NOMO-1 (cell line): ENCODE measurements around the gene CDH22.
A peak's percentile ranks its signal among the peaks of the same experiment; 100 is the strongest.

Source experiments
- DNase-seq, 2 experiments: peaks; one replicate each; lab custom pipeline; 2025; ENCODE audit not compliant: unreplicated experiment in 2 of 2; lab: John Stamatoyannopoulos, UW

Gene CDH22

DNA sequence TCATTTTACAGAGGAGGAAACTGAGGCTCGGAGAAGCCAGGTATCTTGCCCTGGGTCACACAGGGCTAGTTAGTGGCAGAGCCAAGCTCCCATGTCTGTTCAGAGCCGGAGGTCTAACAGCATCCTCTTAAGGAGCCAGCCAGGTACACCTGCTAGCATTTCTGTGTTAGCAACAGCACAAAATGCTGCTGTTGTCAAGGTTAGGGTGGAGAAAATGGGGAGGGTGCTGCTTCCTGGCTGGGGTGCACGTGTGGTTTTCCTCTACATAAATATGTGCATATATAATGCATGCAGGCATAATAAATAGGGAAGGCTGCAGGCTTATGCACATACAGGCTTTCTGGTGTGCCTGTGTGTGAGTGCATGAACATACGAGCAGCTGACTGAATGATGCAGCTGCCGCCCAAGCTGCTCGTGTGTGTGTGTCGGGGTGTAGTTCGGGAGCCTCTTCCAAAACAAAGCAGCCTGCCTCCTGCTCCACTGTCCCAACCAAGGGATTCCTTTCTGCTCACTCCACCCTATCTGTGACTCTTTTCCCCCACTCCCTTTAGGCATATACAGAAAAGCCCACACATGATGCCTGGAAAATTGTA lies 103.6 kb downstream of the CDH22 start:
- no peak for DNase-seq

- peak in 1 of 2 experiments; percentile 15 for DNase-seq
Measured at GRCh38 chr20:46203510-46203837, 104.8 kb downstream of the CDH22 start.

DNA sequence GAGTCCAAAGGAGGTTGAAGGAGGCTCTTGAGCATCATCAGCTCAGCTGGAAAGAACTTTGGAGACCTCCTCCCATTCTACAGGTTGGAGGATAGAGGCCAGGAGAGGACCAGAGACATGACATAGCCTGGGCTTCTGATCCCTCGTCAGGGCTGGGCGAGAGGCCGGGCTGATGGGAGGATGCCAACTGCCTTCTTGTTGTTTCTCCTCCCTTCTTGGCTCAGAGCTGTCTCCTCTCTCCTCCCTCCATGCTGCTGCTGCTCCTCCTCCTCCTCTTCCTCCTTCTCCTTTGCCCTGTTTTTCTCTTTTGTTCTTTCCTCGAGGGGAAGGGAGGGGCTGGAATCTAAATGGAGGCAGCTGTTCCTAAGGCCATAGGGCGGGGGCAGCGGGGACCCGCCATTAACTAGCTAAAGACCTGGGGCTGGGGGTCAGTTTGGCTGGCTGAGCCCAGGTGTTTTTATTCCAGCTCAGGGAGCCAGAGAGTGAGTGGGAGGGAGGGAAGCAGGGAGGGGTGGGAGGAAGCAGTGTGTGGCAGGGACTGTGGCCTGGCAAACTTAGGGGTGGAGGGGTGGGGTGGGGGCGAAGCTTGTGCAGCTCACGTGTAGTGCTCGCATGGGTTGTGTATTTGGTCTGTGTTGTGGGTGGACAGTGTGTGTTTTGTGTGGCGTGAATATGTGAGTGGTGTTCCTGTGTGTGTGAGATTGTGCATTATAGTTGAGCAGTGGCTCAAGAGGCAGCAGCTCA lies 105.4 kb downstream of the CDH22 start:
- DNase-seq: no peak

DNA sequence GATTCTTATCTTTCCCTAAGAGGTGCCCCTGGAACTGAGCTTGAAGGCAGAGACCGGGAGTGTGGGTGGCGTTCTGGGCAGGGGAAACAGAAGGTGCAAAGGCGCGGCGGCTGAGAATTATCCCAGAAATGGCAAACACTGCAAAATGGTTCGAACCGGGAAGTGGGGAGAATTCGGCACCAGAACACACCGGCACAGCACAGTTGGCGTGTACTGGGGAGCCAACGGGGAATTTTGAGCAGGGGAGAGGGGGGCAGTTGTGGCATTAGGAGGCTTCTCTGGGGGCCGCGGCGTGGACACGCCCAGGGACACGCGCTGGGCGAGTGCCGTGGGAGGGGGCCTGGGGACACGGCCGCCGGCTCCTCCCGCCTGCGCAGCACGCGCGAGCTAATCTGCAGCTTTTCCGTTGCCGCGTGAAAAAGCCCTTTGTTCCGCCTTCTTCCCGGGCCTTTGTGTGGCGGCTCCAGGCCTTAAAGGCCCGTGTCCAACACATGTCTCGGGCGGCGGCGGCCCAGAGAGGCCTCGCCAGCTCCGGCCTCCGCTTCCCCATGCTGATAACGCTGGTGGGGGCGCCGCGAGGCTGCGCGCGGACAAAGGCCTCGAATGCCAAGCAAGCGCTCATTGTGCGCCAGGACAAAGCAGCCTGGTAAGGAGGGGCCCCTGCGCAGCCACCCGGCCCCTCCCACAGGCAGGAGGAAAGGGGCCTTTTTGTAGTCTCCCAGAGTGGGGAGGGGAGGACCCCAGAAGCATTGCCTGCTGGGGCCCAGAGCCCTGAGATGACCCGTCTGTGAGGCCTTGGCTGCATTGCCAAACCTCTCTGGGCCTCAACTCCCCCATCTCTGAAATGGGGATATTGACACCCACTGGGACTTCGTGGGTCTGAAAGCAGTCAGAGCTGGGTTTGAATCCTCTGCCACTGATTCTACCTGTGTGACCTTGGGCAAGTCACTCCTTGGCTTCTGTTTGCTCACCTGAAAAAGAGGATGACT lies 107.4 kb downstream of the CDH22 start:
- DNase-seq: no peak

GRCh38 chr20:46199198-46199597 lies 109.1 kb downstream of the CDH22 start:
- DNase-seq: no peak

DNA sequence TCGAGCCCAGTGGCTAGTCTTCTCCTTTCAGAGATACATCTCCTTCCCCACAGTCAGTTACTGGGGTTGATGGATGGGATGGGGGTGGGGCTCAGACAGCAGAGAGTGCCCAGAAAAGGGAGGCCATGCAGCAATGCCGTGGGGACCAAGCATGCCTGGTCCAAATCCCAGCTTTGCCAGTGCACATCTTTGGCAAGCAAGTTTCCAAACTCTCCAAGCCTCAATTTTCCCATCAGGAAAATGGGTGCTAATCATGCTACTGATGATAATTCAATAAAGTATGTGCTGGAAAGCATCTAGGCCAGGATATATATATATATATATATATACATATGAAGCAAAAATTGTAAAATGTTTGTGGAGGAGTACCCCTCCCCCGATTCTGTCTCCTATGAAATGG lies 111.3 kb downstream of the CDH22 start:
- no peak for DNase-seq

- DNase-seq: no peak
Measured at GRCh38 chr20:46195264-46196036, 112.8 kb downstream of the CDH22 start.

DNA sequence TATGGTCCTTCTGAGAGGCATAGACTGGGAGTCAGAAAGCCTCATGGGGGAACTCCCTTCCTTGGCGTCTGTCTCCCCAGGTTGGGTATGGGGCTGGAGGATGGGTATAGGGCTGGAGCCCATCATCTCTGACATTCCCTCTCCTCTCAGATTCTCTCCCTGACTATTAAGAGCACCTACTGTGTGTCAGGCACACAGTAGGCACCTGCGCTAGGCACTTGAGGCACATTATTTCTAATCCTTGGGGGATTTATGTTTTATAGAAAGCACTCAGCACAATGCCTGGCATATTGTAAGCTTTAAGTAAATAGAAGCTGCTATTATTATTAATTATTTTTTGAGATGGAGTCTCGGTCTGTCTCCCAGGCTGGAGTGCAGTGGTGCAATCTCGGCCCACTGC lies 113.9 kb downstream of the CDH22 start:
- DNase-seq: no peak

DNA sequence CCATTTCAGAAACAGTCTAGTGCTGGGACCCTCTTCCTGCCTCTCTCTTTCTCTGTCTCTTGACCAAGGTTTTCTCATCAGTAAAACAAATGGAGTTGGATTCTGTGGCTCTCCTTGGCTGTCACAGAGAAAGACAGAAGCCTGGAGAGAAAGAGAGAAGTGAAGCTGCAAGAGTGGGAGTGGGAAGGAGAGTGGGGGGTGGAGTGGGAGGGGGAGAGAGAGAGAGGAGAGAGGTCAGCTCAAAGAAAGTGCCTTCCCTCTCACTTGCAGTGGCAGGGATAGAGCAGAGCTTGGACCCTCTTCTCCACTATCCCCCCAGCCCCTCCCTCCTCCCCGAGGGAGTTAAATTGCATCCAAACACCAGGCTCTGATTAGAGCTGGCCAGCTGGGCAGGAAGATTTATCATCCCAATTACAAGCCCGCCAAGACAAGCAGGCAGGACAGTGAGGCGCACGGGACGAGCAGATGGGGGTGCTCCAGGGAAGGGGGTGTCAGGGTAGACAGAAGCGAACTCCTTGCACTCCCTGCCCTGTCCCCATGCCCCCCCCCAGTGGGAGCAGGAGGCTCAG lies 115.8 kb downstream of the CDH22 start:
- DNase-seq: no peak

GRCh38 chr20:46191611-46192010 lies 116.7 kb downstream of the CDH22 start:
- no peak for DNase-seq

GRCh38 chr20:46191168-46191540 lies 117.1 kb downstream of the CDH22 start:
- DNase-seq: no peak

GRCh38 chr20:46190478-46191167 lies 117.7 kb downstream of the CDH22 start:
- DNase-seq: peak in 1 of 2 experiments; percentile 72

- no peak for DNase-seq
Measured at GRCh38 chr20:46188866-46189541, 119.3 kb downstream of the CDH22 start.

DNA sequence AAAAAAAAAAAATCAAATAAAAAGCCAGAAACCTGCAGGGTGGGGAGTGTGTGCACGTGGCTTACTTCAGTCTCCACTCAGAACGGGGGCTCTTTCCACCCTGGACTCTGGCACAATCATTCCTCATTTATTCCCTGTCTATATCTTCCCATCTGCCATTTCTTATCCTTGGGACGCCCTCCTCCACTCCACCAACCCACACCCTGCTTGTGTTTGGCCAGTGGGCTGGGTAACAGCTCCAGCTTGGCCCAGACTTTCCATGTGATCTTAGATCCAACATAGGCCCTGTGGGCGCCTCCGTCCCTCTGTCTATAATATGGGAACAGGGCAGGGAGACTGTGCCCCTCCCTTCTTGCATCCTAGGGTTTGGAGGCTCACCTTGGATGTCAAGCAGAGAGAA lies 122.1 kb downstream of the CDH22 start:
- no peak for DNase-seq

GRCh38 chr20:46185353-46185752 lies 122.9 kb downstream of the CDH22 start:
- no peak for DNase-seq

GRCh38 chr20:46183768-46184167 lies 124.5 kb downstream of the CDH22 start:
- no peak for DNase-seq

- no peak for DNase-seq
Measured at GRCh38 chr20:46182276-46183200, 125.8 kb downstream of the CDH22 start.

DNA sequence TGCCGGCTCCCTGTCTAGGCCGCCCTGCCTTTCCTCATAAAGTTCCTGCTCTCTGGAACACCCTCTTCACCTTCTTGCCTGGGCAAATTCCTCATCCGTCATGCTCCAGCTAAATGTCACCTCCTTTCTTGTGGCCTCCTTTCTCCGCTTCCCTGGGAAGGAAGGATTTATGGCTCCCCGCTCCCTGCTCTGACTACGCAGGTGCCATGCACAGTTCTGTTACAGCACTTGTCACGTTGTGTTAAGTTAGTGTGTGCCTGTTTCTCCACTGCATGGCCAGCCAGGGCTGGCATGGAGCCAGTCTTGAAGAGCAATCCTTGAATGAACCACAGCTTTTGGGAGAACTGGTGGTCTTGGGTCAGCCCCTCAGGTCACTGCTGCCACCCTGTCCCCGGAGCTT lies 128.4 kb downstream of the CDH22 start:
- DNase-seq: no peak
